Fibroblast of the aortic adventitia (primary cell): Measurements from ENCODE around the gene PPM1H. TPM values are rescaled to one million over a fixed set of nuclear protein-coding genes. Genes with fewer than 3 reads are reported as not detected.

Source experiments
- DNase-seq: peaks from one replicate; pipeline ENCODE4 v3.0.0-alpha.2; 2010; ENCODE audit warnings: low read depth
- H3K4me3 ChIP-seq: 2 replicates; pipeline ENCODE4 v1.5.1; 2011; ENCODE audit warnings: low read depth, mild to moderate bottlenecking, control low read depth, low read length, moderate library complexity
- CTCF ChIP-seq: IDR thresholded peaks from 2 replicates; pipeline ENCODE4 v1.5.1; 2011; ENCODE audit warnings: mild to moderate bottlenecking, low read length, control low read depth, inconsistent platforms; ENCODE audit not compliant: insufficient read depth
- total RNA-seq: library from RNA; depleted of rRNA; stranded (reverse); fragments of >200 nt; gene quantifications from 2 replicates; pipeline ENCODE4 v1.2.3, GENCODE V29; 2012; ENCODE audit warnings: low replicate concordance

PPM1H gene
- total RNA-seq, 1 donor, result 1.3 TPM

GRCh38 chr12:62659453-62660295, 275.3 kb downstream of the PPM1H start:
- DNase-seq, result no peak
- H3K4me3 ChIP-seq, result no peak overlapping the region
- no peak for TF ChIP-seq CTCF

- TF ChIP-seq CTCF, result no peak
- H3K4me3 ChIP-seq, result no peak overlapping the region
- DNase-seq, result no peak
Measured at GRCh38 chr12:62658910-62659309, 276.0 kb downstream of the PPM1H start.

GRCh38 chr12:62657363-62657632, 277.7 kb downstream of the PPM1H start:
- H3K4me3 ChIP-seq, result no peak overlapping the region
- DNase-seq, result no peak
- TF ChIP-seq CTCF, result no peak

GRCh38 chr12:62656591-62657362, 278.2 kb downstream of the PPM1H start:
- no peak for DNase-seq
- TF ChIP-seq CTCF, result no peak
- H3K4me3 ChIP-seq, result no peak overlapping the region

- no peak for TF ChIP-seq CTCF
- no peak overlapping the region for H3K4me3 ChIP-seq
- DNase-seq, result no peak
Measured at GRCh38 chr12:62655666-62656151, 279.2 kb downstream of the PPM1H start.

- no peak for DNase-seq
- no peak overlapping the region for H3K4me3 ChIP-seq
- TF ChIP-seq CTCF, result no peak
Measured at GRCh38 chr12:62654326-62655241, 280.4 kb downstream of the PPM1H start.
